Osteocyte (in vitro differentiated cells): ENCODE data around the gene C1QTNF12. TPM values are rescaled to one million over a fixed set of nuclear protein-coding genes. Genes with fewer than 3 reads are reported as not detected.

ENCODE experiments used
- DNase-seq: peaks from one replicate; pipeline ENCODE4 v3.0.0; 2021; ENCODE audit warnings: mixed read lengths; ENCODE audit not compliant: unreplicated experiment; ENCODE audit errors: extremely low spot score
- H3K27ac Mint-ChIP-seq: one replicate; pipeline ENCODE4 v1.8.0; 2021; ENCODE audit warnings: mild to moderate bottlenecking, mixed read lengths; ENCODE audit not compliant: unreplicated experiment
- H3K27me3 Mint-ChIP-seq: one replicate; pipeline ENCODE4 v1.8.0; 2021; ENCODE audit warnings: mixed read lengths; ENCODE audit not compliant: unreplicated experiment
- H3K36me3 Mint-ChIP-seq: one replicate; pipeline ENCODE4 v1.8.0; 2021; ENCODE audit warnings: mixed read lengths; ENCODE audit not compliant: unreplicated experiment
- H3K4me1 Mint-ChIP-seq: one replicate; pipeline ENCODE4 v1.8.0; 2021; ENCODE audit warnings: mixed read lengths; ENCODE audit not compliant: unreplicated experiment
- H3K4me3 Mint-ChIP-seq: one replicate; pipeline ENCODE4 v1.8.0; 2021; ENCODE audit warnings: mild to moderate bottlenecking, moderate library complexity, mixed read lengths; ENCODE audit not compliant: unreplicated experiment
- H3K9me3 Mint-ChIP-seq: one replicate; pipeline ENCODE4 v1.8.0; 2021; ENCODE audit warnings: mixed read lengths; ENCODE audit not compliant: unreplicated experiment
- total RNA-seq: library from RNA; stranded (reverse); gene quantifications from 2 replicates; pipeline ENCODE4 v1.2.1, GENCODE V29; 2021
- TF ChIP-seq, protein P1 (sequence below): fragments of 200-600 bp; sonication (generic); IDR thresholded peaks from 2 replicates; pipeline ENCODE4 v1.5.0; 2021; ENCODE audit warnings: antibody characterized with exemption, mild to moderate bottlenecking, moderate library complexity

Gene C1QTNF12
- total RNA-seq, 1 donor from 2014 or later: 3.6 TPM

- Mint-ChIP-seq H3K27me3 (no peaks in the 10 kb centered on the region), H3K27ac (peak overlapping the region; percentile 50), H3K4me1 (peaks cover 44% of the 10 kb centered on the region), H3K36me3 (peaks cover 21% of the 10 kb centered on the region), H3K4me3 (no peak overlapping the region), H3K9me3 (no peaks in the 10 kb centered on the region)
- TF ChIP-seq, protein P1, sequence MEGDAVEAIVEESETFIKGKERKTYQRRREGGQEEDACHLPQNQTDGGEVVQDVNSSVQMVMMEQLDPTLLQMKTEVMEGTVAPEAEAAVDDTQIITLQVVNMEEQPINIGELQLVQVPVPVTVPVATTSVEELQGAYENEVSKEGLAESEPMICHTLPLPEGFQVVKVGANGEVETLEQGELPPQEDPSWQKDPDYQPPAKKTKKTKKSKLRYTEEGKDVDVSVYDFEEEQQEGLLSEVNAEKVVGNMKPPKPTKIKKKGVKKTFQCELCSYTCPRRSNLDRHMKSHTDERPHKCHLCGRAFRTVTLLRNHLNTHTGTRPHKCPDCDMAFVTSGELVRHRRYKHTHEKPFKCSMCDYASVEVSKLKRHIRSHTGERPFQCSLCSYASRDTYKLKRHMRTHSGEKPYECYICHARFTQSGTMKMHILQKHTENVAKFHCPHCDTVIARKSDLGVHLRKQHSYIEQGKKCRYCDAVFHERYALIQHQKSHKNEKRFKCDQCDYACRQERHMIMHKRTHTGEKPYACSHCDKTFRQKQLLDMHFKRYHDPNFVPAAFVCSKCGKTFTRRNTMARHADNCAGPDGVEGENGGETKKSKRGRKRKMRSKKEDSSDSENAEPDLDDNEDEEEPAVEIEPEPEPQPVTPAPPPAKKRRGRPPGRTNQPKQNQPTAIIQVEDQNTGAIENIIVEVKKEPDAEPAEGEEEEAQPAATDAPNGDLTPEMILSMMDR: no peak
- no peak for DNase-seq
Measured at GRCh38 chr1:1262758-1263157, 16.2 kb upstream of the C1QTNF12 start.

DNA sequence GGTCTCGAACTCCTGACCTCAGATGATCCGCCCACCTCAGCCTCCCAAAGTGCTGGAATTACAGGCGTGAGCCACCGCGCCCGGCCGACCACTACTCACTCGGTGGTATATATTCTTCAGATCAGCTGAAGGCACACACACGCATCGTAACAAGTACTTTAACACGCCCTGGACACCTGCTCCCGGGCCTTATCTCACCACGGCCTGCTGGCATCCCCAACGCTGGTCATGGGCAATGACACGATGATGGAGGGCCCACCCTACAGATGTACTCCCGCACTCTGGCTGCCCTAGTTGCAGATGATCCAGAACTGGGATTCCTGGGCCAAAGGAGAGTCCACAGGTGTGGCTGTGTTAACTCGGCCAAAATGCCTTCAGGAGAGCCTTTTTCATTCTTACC lies 15.5 kb upstream of the C1QTNF12 start:
- H3K4me1 Mint-ChIP-seq: peaks cover 44% of the 10 kb centered on the region
- no peaks in the 10 kb centered on the region for H3K27me3 Mint-ChIP-seq
- TF ChIP-seq, protein P1: no peak
- no peaks in the 10 kb centered on the region for H3K9me3 Mint-ChIP-seq
- H3K36me3 Mint-ChIP-seq: peaks cover 24% of the 10 kb centered on the region
- H3K4me3 Mint-ChIP-seq: no peak overlapping the region
- no peak for DNase-seq
- no peak overlapping the region for H3K27ac Mint-ChIP-seq

DNA sequence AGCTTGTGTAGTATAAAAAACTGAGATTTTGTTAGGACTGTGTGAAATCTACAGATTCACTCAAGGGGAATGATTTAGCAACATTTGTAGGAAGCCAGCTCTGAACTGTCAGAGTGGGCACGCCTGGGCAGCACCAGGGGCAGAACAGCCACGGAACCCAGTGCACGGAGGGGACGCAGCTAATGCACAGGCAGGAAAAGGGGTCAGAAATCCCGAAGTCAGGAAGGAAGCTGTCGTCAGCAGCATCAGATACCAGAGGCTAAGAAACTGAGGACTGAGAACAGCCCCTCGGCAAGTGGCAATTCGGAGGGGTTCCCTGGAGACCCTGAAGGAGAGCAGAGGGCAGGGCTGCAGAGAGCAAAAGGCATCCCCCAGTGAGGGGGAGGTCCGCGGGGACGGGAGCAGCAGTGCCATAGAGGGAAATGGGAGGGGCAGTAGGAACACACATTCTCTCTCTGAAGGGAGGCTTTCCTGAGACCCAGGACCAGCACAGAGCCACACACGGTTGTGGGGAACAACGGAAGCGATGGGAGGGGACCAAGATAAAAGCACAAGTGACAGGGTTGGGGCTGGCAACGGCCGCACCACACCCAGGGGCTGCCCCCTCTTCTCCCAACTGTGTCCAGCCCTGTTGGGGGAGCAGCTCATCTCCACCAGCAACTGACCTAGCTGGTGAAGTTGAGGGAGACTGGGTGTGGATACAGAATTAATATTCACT lies 14.5 kb upstream of the C1QTNF12 start:
- Mint-ChIP-seq H3K4me1 (peaks cover 40% of the 10 kb centered on the region), H3K4me3 (no peak overlapping the region), H3K27me3 (no peaks in the 10 kb centered on the region), H3K27ac (peak overlapping the region; percentile 58), H3K9me3 (no peaks in the 10 kb centered on the region), H3K36me3 (peaks cover 28% of the 10 kb centered on the region)
- DNase-seq: no peak
- TF ChIP-seq, protein P1: no peak

DNA sequence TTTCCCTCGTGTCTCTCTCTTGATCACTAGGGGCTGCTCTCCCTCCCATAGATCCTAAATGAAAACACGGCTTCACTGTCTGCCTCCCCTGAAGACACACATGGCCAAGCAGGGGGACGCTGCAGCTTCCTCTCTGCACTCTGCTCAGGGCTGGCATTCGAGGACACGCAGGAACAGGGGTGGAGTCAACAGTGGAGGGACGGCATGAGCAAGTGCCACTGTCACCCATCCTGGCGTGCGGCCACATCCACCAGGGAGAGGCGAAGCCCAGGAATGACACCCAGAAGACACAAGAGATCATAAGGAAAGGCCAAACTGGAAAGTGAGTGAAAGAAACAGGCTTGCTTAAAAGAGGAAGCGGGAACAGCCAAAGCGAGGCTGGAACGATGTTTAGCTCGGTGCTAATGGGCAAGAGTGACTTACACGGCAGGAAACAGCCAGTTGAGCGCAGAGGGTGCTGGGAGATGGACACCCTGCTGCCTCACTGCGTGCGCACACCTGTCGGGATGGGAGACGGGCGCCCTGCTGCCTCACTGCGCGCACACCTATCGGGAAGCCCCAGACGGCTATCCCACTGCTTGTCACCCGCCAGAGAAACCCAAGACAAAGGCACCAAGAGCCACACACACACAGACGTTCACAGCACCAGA lies 13.6 kb upstream of the C1QTNF12 start:
- Mint-ChIP-seq H3K27ac (no peak overlapping the region), H3K27me3 (no peaks in the 10 kb centered on the region), H3K9me3 (no peaks in the 10 kb centered on the region), H3K36me3 (peaks cover 35% of the 10 kb centered on the region), H3K4me1 (peaks cover 30% of the 10 kb centered on the region), H3K4me3 (no peak overlapping the region)
- TF ChIP-seq, protein P1: no peak
- DNase-seq: no peak

GRCh38 chr1:1259540-1259939 lies 13.0 kb upstream of the C1QTNF12 start:
- no peak overlapping the region for H3K27ac Mint-ChIP-seq
- TF ChIP-seq, protein P1: no peak
- no peak overlapping the region for H3K4me3 Mint-ChIP-seq
- no peak for DNase-seq
- peaks cover 25% of the 10 kb centered on the region for H3K4me1 Mint-ChIP-seq
- H3K27me3 Mint-ChIP-seq: no peaks in the 10 kb centered on the region
- no peaks in the 10 kb centered on the region for H3K9me3 Mint-ChIP-seq
- H3K36me3 Mint-ChIP-seq: peaks cover 35% of the 10 kb centered on the region
